H1 (cell line): Measurements from ENCODE around the gene AADACL2. TPM values are rescaled to one million over a fixed set of nuclear protein-coding genes. Genes with fewer than 3 reads are reported as not detected.

Source experiments
- CTCF ChIA-PET: fragments of 300-600 bp; sonication (Branson Sonifier 250); formaldehyde crosslinking; loops from one replicate; lab custom pipeline; 2021; ENCODE audit not compliant: partially characterized antibody; lab: Charles Lee
- POLR2A ChIA-PET: fragments of 300-600 bp; sonication (Branson Sonifier 250); formaldehyde crosslinking; loops from one replicate; lab custom pipeline; 2021; ENCODE audit warnings: inconsistent platforms; ENCODE audit not compliant: partially characterized antibody; lab: Charles Lee
- DNase-seq, 2 experiments: peaks; one replicate each; pipeline versions ENCODE4 v3.0.0 to v3.0.0-alpha.2; 2010 to 2022; ENCODE audit warnings: low spot score in 2 of 2, low read depth in 1 of 2, mixed read lengths in 1 of 2
- FAIRE-seq: peaks from 2 replicates; lab custom pipeline; 2011; peaks lifted over from hg19 to GRCh38; lab: Jason Lieb, UNC
- H2AFZ ChIP-seq: 2 replicates; pipeline ENCODE4 v1.8.1; 2012; ENCODE audit warnings: low read length, inconsistent platforms
- H2AK5ac ChIP-seq: 2 replicates; pipeline ENCODE4 v1.6.1; 2013; ENCODE audit warnings: low read depth, low read length
- H2BK120ac ChIP-seq: replicated peaks from 2 replicates; pipeline ENCODE3; 2013; ENCODE audit warnings: low read depth, low read length, inconsistent platforms
- H2BK12ac ChIP-seq: 2 replicates; pipeline ENCODE4 v1.6.1; 2013; ENCODE audit warnings: low read depth, low read length
- H2BK15ac ChIP-seq: 2 replicates; pipeline ENCODE4 v1.6.1; 2013; ENCODE audit warnings: low read length
- H2BK20ac ChIP-seq: 2 replicates; pipeline ENCODE4 v1.6.1; 2013; ENCODE audit warnings: low read length
- H2BK5ac ChIP-seq: 2 replicates; pipeline ENCODE4 v1.6.1; 2013; ENCODE audit warnings: low read depth, low read length
- H3K14ac ChIP-seq: 2 replicates; pipeline ENCODE4 v1.6.1; 2013; ENCODE audit warnings: inconsistent platforms; ENCODE audit not compliant: insufficient read length
- H3K18ac ChIP-seq: 2 replicates; pipeline ENCODE4 v1.6.1; 2013; ENCODE audit warnings: low read length; ENCODE audit errors: extremely low read depth
- H3K23ac ChIP-seq: 2 replicates; pipeline ENCODE4 v1.6.1; 2013; ENCODE audit warnings: inconsistent platforms; ENCODE audit not compliant: insufficient read length
- H3K23me2 ChIP-seq: 2 replicates; pipeline ENCODE4 v1.6.1; 2013; ENCODE audit warnings: low read depth, low read length
- H3K27ac ChIP-seq: 2 replicates; pipeline ENCODE4 v1.6.1; 2011; ENCODE audit warnings: low read depth, low read length, inconsistent platforms
- H3K27me3 ChIP-seq, 4 experiments: replicated peaks in 1 of 4; 1 replicate in 1 of 4; 2 replicates in 3 of 4; pipeline versions ENCODE4 v1.6.1 to v1.8.1; 2011 to 2013; ENCODE audit warnings: low read length in 3 of 4, mild to moderate bottlenecking in 3 of 4, inconsistent platforms in 2 of 4, mixed read lengths in 2 of 4, moderate library complexity in 1 of 4; ENCODE audit not compliant: control insufficient read depth in 3 of 4, insufficient read depth in 3 of 4; ENCODE audit errors: extremely low read depth in 1 of 4
- H3K36me3 ChIP-seq, 4 experiments: 2 replicates each; pipeline versions ENCODE4 v1.6.1 to v1.8.1; 2011 to 2013; ENCODE audit warnings: mild to moderate bottlenecking in 4 of 4, low read length in 3 of 4, moderate library complexity in 2 of 4, control low read depth in 1 of 4, inconsistent platforms in 1 of 4; ENCODE audit not compliant: insufficient read depth in 4 of 4, control insufficient read depth in 2 of 4
- H3K4ac ChIP-seq: replicated peaks from 2 replicates; pipeline ENCODE3; 2013; ENCODE audit warnings: low read length, low read depth, mixed read lengths, inconsistent platforms; ENCODE audit not compliant: insufficient read length
- H3K4me1 ChIP-seq, 4 experiments: replicated peaks in 1 of 4; 1 replicate in 1 of 4; 2 replicates in 3 of 4; pipeline versions ENCODE4 v1.6.1 to v1.8.1; 2011 to 2013; ENCODE audit warnings: low read length in 3 of 4, inconsistent platforms in 2 of 4, mixed read lengths in 1 of 4; ENCODE audit not compliant: insufficient read depth in 4 of 4, control insufficient read depth in 3 of 4
- H3K4me2 ChIP-seq, 2 experiments: 2 replicates each; pipeline versions ENCODE4 v1.6.1 to v1.8.1; 2011 to 2013; ENCODE audit warnings: low read depth in 2 of 2, low read length in 2 of 2, control low read depth in 1 of 2, inconsistent platforms in 1 of 2, mild to moderate bottlenecking in 1 of 2; ENCODE audit not compliant: insufficient read depth in 1 of 2
- H3K4me3 ChIP-seq, 4 experiments: fragments of 200-600, 300-600 bp in 1 of 4; sonication (generic), shearing (Covaris generic), sonication (Bioruptor Twin) in 1 of 4; 2 replicates each; pipeline versions ENCODE4 v1.5.1 to v1.8.1; 2011 to 2016; ENCODE audit warnings: low read length in 4 of 4, low read depth in 3 of 4, control low read depth in 2 of 4, inconsistent platforms in 2 of 4, mild to moderate bottlenecking in 2 of 4, mixed read lengths in 1 of 4, moderate library complexity in 1 of 4; ENCODE audit not compliant: insufficient read depth in 2 of 4; ENCODE audit errors: extremely low read depth in 1 of 4
- H3K56ac ChIP-seq: replicated peaks from 2 replicates; pipeline ENCODE3; 2013; ENCODE audit warnings: low read depth, mild to moderate bottlenecking, mixed read lengths, low read length, inconsistent platforms; ENCODE audit not compliant: insufficient read length
- H3K79me1 ChIP-seq: 2 replicates; pipeline ENCODE4 v1.6.1; 2013; ENCODE audit warnings: low read depth, low read length, control low read depth
- H3K79me2 ChIP-seq, 2 experiments: 2 replicates each; pipeline versions ENCODE4 v1.6.1 to v1.8.1; 2012 to 2013; ENCODE audit warnings: low read length in 2 of 2, mild to moderate bottlenecking in 2 of 2, inconsistent platforms in 1 of 2; ENCODE audit not compliant: insufficient read depth in 2 of 2, control insufficient read depth in 1 of 2
- H3K9ac ChIP-seq, 4 experiments: replicated peaks in 1 of 4; 1 replicate in 1 of 4; 2 replicates in 3 of 4; pipeline versions ENCODE4 v1.6.1 to v1.8.1; 2011 to 2013; ENCODE audit warnings: low read depth in 3 of 4, low read length in 3 of 4, control low read depth in 2 of 4, mild to moderate bottlenecking in 2 of 4, moderate library complexity in 2 of 4, inconsistent platforms in 1 of 4; ENCODE audit errors: extremely low read depth in 1 of 4
- H3K9me3 ChIP-seq, 2 experiments: 2 replicates each; pipeline versions ENCODE4 v1.6.1 to v1.8.1; 2012 to 2013; ENCODE audit warnings: mild to moderate bottlenecking in 2 of 2, moderate library complexity in 2 of 2, control low read depth in 1 of 2, inconsistent platforms in 1 of 2, low read depth in 1 of 2, low read length in 1 of 2, mixed read lengths in 1 of 2; ENCODE audit not compliant: insufficient read depth in 2 of 2
- H4K20me1 ChIP-seq, 2 experiments: replicated peaks in 1 of 2; 2 replicates each; pipeline versions ENCODE3 to v1.8.1; 2011 to 2013; ENCODE audit warnings: inconsistent platforms in 2 of 2, low read length in 2 of 2, mild to moderate bottlenecking in 1 of 2; ENCODE audit not compliant: insufficient read depth in 2 of 2, control insufficient read depth in 1 of 2
- H4K5ac ChIP-seq: 2 replicates; pipeline ENCODE4 v1.6.1; 2013; ENCODE audit warnings: low read length, low read depth, mixed read lengths, inconsistent platforms; ENCODE audit not compliant: insufficient read length
- H4K8ac ChIP-seq: 2 replicates; pipeline ENCODE4 v1.8.0; 2013; ENCODE audit warnings: mild to moderate bottlenecking, moderate library complexity, low read length, inconsistent platforms; ENCODE audit not compliant: insufficient read depth; ENCODE audit errors: extremely low read depth
- H4K91ac ChIP-seq: replicated peaks from 2 replicates; pipeline ENCODE3; 2013; ENCODE audit warnings: low read length, mixed read lengths, inconsistent platforms; ENCODE audit not compliant: insufficient read length
- CHD2 ChIP-seq: IDR thresholded peaks from 2 replicates; pipeline ENCODE4 v1.6.1; 2012; ENCODE audit warnings: low read length, improper control_type of control experiment
- CREB1 ChIP-seq: IDR thresholded peaks from 2 replicates; pipeline ENCODE4 v1.6.1; 2012; ENCODE audit warnings: inconsistent platforms
- GABPA ChIP-seq: IDR thresholded peaks from 2 replicates; pipeline ENCODE4 v1.6.1; 2011; ENCODE audit warnings: mild to moderate bottlenecking, low read length, moderate library complexity, borderline replicate concordance; ENCODE audit not compliant: insufficient read depth
- GTF2F1 ChIP-seq: IDR thresholded peaks from 2 replicates; pipeline ENCODE4 v1.6.1; 2012; ENCODE audit warnings: low read depth, low read length, improper control_type of control experiment, borderline replicate concordance
- HDAC2 ChIP-seq, 2 experiments: fragments of 300-600 bp in 1 of 2; sonication (generic) in 1 of 2; IDR thresholded peaks; 2 replicates each; pipeline ENCODE4 v1.6.1; 2011 to 2012; ENCODE audit warnings: low read depth in 2 of 2, low read length in 2 of 2, mild to moderate bottlenecking in 2 of 2, moderate library complexity in 2 of 2, borderline replicate concordance in 1 of 2, inconsistent platforms in 1 of 2
- HDAC6 ChIP-seq: IDR thresholded peaks from one replicate; pipeline ENCODE4 v1.7.1; 2012; ENCODE audit warnings: low read depth, mild to moderate bottlenecking, inconsistent platforms, low read length, moderate library complexity
- JUN ChIP-seq: IDR thresholded peaks from 2 replicates; pipeline ENCODE4 v1.6.1; 2011; ENCODE audit warnings: low read depth, mild to moderate bottlenecking, improper control_type of control experiment, low read length
- PHF8 ChIP-seq: fragments of 200-600 bp; sonication (generic); conservative IDR thresholded peaks from 2 replicates; pipeline ENCODE4 v1.7.1; 2012; ENCODE audit warnings: low read depth, mild to moderate bottlenecking, inconsistent platforms, low read length, moderate library complexity
- POLR2A ChIP-seq, 2 experiments: IDR thresholded peaks; 1 replicate in 1 of 2; 2 replicates in 1 of 2; pipeline ENCODE4 v1.6.1; 2011; ENCODE audit warnings: low read depth in 2 of 2, low read length in 2 of 2, mild to moderate bottlenecking in 2 of 2; ENCODE audit errors: control extremely low read depth in 1 of 2
- POU5F1 ChIP-seq: IDR thresholded peaks from 2 replicates; pipeline ENCODE4 v1.6.1; 2011; ENCODE audit warnings: low read depth, mild to moderate bottlenecking, low read length, moderate library complexity
- RAD21 ChIP-seq, 2 experiments: IDR thresholded peaks in 1 of 2; conservative IDR thresholded peaks in 1 of 2; 2 replicates each; pipeline ENCODE4 v1.6.1; 2011; ENCODE audit warnings: low read depth in 2 of 2, low read length in 2 of 2, improper control_type of control experiment in 1 of 2, inconsistent platforms in 1 of 2, mild to moderate bottlenecking in 1 of 2, moderate library complexity in 1 of 2
- SIN3A ChIP-seq, 2 experiments: IDR thresholded peaks in 1 of 2; conservative IDR thresholded peaks in 1 of 2; 2 replicates each; pipeline ENCODE4 v1.6.1; 2011 to 2012; ENCODE audit warnings: low read length in 2 of 2, improper control_type of control experiment in 1 of 2, low read depth in 1 of 2, mild to moderate bottlenecking in 1 of 2
- SIRT6 ChIP-seq: IDR thresholded peaks from one replicate; pipeline ENCODE4 v1.7.1; 2012; ENCODE audit warnings: low read length, inconsistent platforms
- SP2 ChIP-seq: IDR thresholded peaks from 2 replicates; pipeline ENCODE4 v1.6.1; 2012; ENCODE audit warnings: mild to moderate bottlenecking, low read length, inconsistent platforms
- SRF ChIP-seq: IDR thresholded peaks from 2 replicates; pipeline ENCODE4 v1.6.1; 2011; ENCODE audit warnings: mild to moderate bottlenecking, low read depth, low read length, moderate library complexity
- YY1 ChIP-seq: IDR thresholded peaks from 2 replicates; pipeline ENCODE4 v1.6.1; 2011; ENCODE audit warnings: low read depth, mild to moderate bottlenecking, low read length
- WGBS, 2 experiments: shearing (Covaris generic) in 1 of 2; methylation state at CpG; one replicate each; pipeline versions ENCODE4 v1.1.6 to v1.1.7; 2013 to 2015; ENCODE audit warnings: low lambda C conversion rate in 2 of 2, mixed read lengths in 2 of 2, inconsistent platforms in 1 of 2, low coverage in 1 of 2, missing lambda C conversion rate in 1 of 2; ENCODE audit not compliant: insufficient replicate concordance in 2 of 2, insufficient coverage in 1 of 2, insufficient read length in 1 of 2; ENCODE audit errors: extremely low coverage in 1 of 2, missing lambda C conversion rate in 1 of 2; 5-methylcytosine and 5-hydroxymethylcytosine counted together
- polyA plus RNA-seq, 7 experiments: library from polyadenylated mRNA; depleted of rRNA in 3 of 7; stranded (reverse) in 5 of 7; unstranded in 2 of 7; fragments of >200 nt in 5 of 7; fragments of 200-250 nt in 2 of 7; gene quantifications; 1 replicate in 5 of 7; 2 replicates in 1 of 7; 4 replicates in 1 of 7; pipeline versions ENCODE4 v1.2.1 to v1.2.3, GENCODE V29; 2011 to 2013; ENCODE audit warnings: missing spikeins in 2 of 7, mixed read lengths in 2 of 7
- total RNA-seq: library from RNA; stranded (reverse); fragmentation: NEBNext Ultra II Directional; extraction: Animal tissue kit (Norgen Biotek cat#: 25700); gene quantifications from 2 replicates; pipeline ENCODE4 v1.2.1, GENCODE V29; 2021

Gene AADACL2
- total and polyA plus RNA-seq, 2 of the 8 experiments (the other 6 are each of a cell fraction or from before 2014, with no cell fraction given) = not detected

- Histone ChIP-seq H3K4ac (no peak overlapping the region), H3K14ac (no peak overlapping the region), H4K91ac (no peak overlapping the region), H2BK120ac (no peak overlapping the region), H2BK5ac (no peak overlapping the region), H2BK20ac (no peak overlapping the region), H3K18ac (no peak overlapping the region), H3K23me2 (no peaks in the 10 kb centered on the region), H3K4me1 (no peaks in the 10 kb centered on the region), H3K36me3 (no peaks in the 10 kb centered on the region), H3K79me1 (no peaks in the 10 kb centered on the region), H3K27me3 (no peaks in the 10 kb centered on the region), H3K9ac (no peak overlapping the region), H3K4me3 (no peak overlapping the region), H4K8ac (no peak overlapping the region), H2AFZ (no peak overlapping the region), H4K5ac (no peak overlapping the region), H3K4me2 (no peak overlapping the region), H3K56ac (no peak overlapping the region), H3K27ac (no peak overlapping the region), H3K23ac (no peak overlapping the region), H2BK15ac (no peak overlapping the region), H3K9me3 (no peaks in the 10 kb centered on the region), H2AK5ac (no peak overlapping the region), H3K79me2 (no peaks in the 10 kb centered on the region), H2BK12ac (no peak overlapping the region), H4K20me1 (no peaks in the 10 kb centered on the region)
- DNase-seq = no peak
- no peak for FAIRE-seq
- ChIA-PET CTCF (interaction anchor here (0.7 kb wide), 1 partner anchor 259 kb away, joined by 3 read pairs; no protein-coding TSS in a partner anchor), POLR2A (no interaction called here)
- 93% methylated on average over 1 of the region's 1 CpG; no CpG with 5 or more reads in 1 of the 2 experiments for WGBS, 2 experiments
- TF ChIP-seq JUN (no peak), POLR2A (IDR thresholded peaks at IDR 0.05; ENCODE audit: control extremely low read depth in 1 of 2, low read depth in 2 of 2, low read length in 2 of 2) (no peak), HDAC6 (no peak), CHD2 (no peak), RAD21 (IDR thresholded peaks at IDR 0.05 in 1 of 2, conservative IDR thresholded peaks at IDR 0.05 in 1 of 2; ENCODE audit: low read depth in 2 of 2, low read length in 2 of 2) (no peak), SP2 (no peak), CREB1 (no peak), PHF8 (no peak), SIRT6 (no peak), POU5F1 (no peak), SRF (no peak), GTF2F1 (no peak), HDAC2 (IDR thresholded peaks at IDR 0.05; ENCODE audit: borderline replicate concordance in 1 of 2, low read depth in 2 of 2, low read length in 2 of 2) (no peak), SIN3A (conservative IDR thresholded peaks at IDR 0.05 in 1 of 2, IDR thresholded peaks at IDR 0.05 in 1 of 2; ENCODE audit: low read depth in 1 of 2, low read length in 2 of 2) (no peak), GABPA (no peak), YY1 (no peak)
Observed at GRCh38 chr3:151726016-151726415, 7.7 kb upstream of the AADACL2 start.
